ENCODE data around the gene LIMS2.
A peak's percentile ranks its signal among the peaks of the same experiment; 100 is the strongest.

LIMS2 gene

GRCh38 chr2:127649100-127649611, 26.2 kb downstream of the LIMS2 start:
- no peak overlapping the region for H4K8ac ChIP-seq (ENCODE audit: low read depth, low read length)
- H3K4me1 ChIP-seq (ENCODE audit: control insufficient read depth, low read depth, low read length), result no peaks in the 10 kb centered on the region
- no peak overlapping the region for H3K27ac ChIP-seq (ENCODE audit: low read depth, low read length)
- no peaks in the 10 kb centered on the region for H3K27me3 ChIP-seq (ENCODE audit: insufficient read depth, low read length, poor library complexity)
- H3K18ac ChIP-seq (ENCODE audit: low read length), result no peak overlapping the region
- no peak overlapping the region for H3K4me2 ChIP-seq (ENCODE audit: low read length)
- no peak overlapping the region for H2BK15ac ChIP-seq (replicated peaks; ENCODE audit: low read depth)
- 100% methylated on average over 1 of the region's 12 CpGs for WGBS (ENCODE audit: extremely low coverage, insufficient coverage, low lambda C conversion rate)
- H3K79me1 ChIP-seq (ENCODE audit: low read length), result no peaks in the 10 kb centered on the region
- no peaks in the 10 kb centered on the region for H3K79me2 ChIP-seq (ENCODE audit: control insufficient read depth, insufficient read depth, low read length)
- H3K4me3 ChIP-seq (ENCODE audit: low read length), result no peak overlapping the region
- no peak overlapping the region for H2BK120ac ChIP-seq (ENCODE audit: low read depth, low read length)
- H3K4ac ChIP-seq (ENCODE audit: low read depth, low read length), result no peak overlapping the region
- no peak overlapping the region for H3K23ac ChIP-seq (ENCODE audit: low read length)
- no peaks in the 10 kb centered on the region for H3K36me3 ChIP-seq (ENCODE audit: control insufficient read depth, insufficient read depth, low read length)
- no peak overlapping the region for H4K5ac ChIP-seq (ENCODE audit: low read length)
- H2AK5ac ChIP-seq (ENCODE audit: low read length), result no peak overlapping the region
- H2BK5ac ChIP-seq (ENCODE audit: low read length), result no peak overlapping the region
- peak overlapping the region; percentile 3 for H3K9ac ChIP-seq (ENCODE audit: low read length)
- DNase-seq, result no peak
- H3K56ac ChIP-seq (ENCODE audit: low read length), result peak overlapping the region; percentile 12

- Histone ChIP-seq H3K4ac (ENCODE audit: low read depth, low read length) (no peak overlapping the region), H3K56ac (ENCODE audit: low read length) (no peak overlapping the region), H3K27me3 (ENCODE audit: insufficient read depth, low read length, poor library complexity) (no peaks in the 10 kb centered on the region), H3K4me1 (ENCODE audit: control insufficient read depth, low read depth, low read length) (no peaks in the 10 kb centered on the region), H3K79me2 (ENCODE audit: control insufficient read depth, insufficient read depth, low read length) (no peaks in the 10 kb centered on the region), H2AK5ac (ENCODE audit: low read length) (no peak overlapping the region), H3K4me3 (ENCODE audit: low read length) (no peak overlapping the region), H3K9ac (ENCODE audit: low read length) (no peak overlapping the region), H3K18ac (ENCODE audit: low read length) (no peak overlapping the region), H2BK5ac (ENCODE audit: low read length) (no peak overlapping the region), H4K8ac (ENCODE audit: low read depth, low read length) (no peak overlapping the region), H2BK120ac (ENCODE audit: low read depth, low read length) (no peak overlapping the region), H3K27ac (ENCODE audit: low read depth, low read length) (no peak overlapping the region), H3K36me3 (ENCODE audit: control insufficient read depth, insufficient read depth, low read length) (no peaks in the 10 kb centered on the region), H3K23ac (ENCODE audit: low read length) (no peak overlapping the region), H4K5ac (ENCODE audit: low read length) (no peak overlapping the region), H3K4me2 (ENCODE audit: low read length) (no peak overlapping the region), H2BK15ac (replicated peaks; ENCODE audit: low read depth) (no peak overlapping the region), H3K79me1 (ENCODE audit: low read length) (no peaks in the 10 kb centered on the region)
- no CpG with 5 or more reads among the region's 6 CpGs for WGBS (ENCODE audit: extremely low coverage, insufficient coverage, low lambda C conversion rate)
- DNase-seq, result no peak
Observed at GRCh38 chr2:127648321-127648720, 27.0 kb downstream of the LIMS2 start.

GRCh38 chr2:127647242-127648190, 27.8 kb downstream of the LIMS2 start:
- no peak for DNase-seq
- Histone ChIP-seq H2BK120ac (ENCODE audit: low read depth, low read length) (no peak overlapping the region), H3K4me1 (ENCODE audit: control insufficient read depth, low read depth, low read length) (no peaks in the 10 kb centered on the region), H3K36me3 (ENCODE audit: control insufficient read depth, insufficient read depth, low read length) (no peaks in the 10 kb centered on the region), H3K27me3 (ENCODE audit: insufficient read depth, low read length, poor library complexity) (no peaks in the 10 kb centered on the region), H3K4ac (ENCODE audit: low read depth, low read length) (no peak overlapping the region), H3K56ac (ENCODE audit: low read length) (no peak overlapping the region), H2BK15ac (replicated peaks; ENCODE audit: low read depth) (no peak overlapping the region), H3K79me2 (ENCODE audit: control insufficient read depth, insufficient read depth, low read length) (no peaks in the 10 kb centered on the region), H3K79me1 (ENCODE audit: low read length) (no peaks in the 10 kb centered on the region), H3K23ac (ENCODE audit: low read length) (no peak overlapping the region), H3K4me3 (ENCODE audit: low read length) (no peak overlapping the region), H3K4me2 (ENCODE audit: low read length) (no peak overlapping the region), H2BK5ac (ENCODE audit: low read length) (no peak overlapping the region), H3K27ac (ENCODE audit: low read depth, low read length) (no peak overlapping the region), H3K18ac (ENCODE audit: low read length) (no peak overlapping the region), H4K8ac (ENCODE audit: low read depth, low read length) (no peak overlapping the region), H2AK5ac (ENCODE audit: low read length) (no peak overlapping the region), H3K9ac (ENCODE audit: low read length) (no peak overlapping the region), H4K5ac (ENCODE audit: low read length) (no peak overlapping the region)
- no CpG with 5 or more reads among the region's 16 CpGs for WGBS (ENCODE audit: extremely low coverage, insufficient coverage, low lambda C conversion rate)

GRCh38 chr2:127646487-127647241, 28.7 kb downstream of the LIMS2 start:
- Histone ChIP-seq H3K9ac (ENCODE audit: low read length) (no peak overlapping the region), H2BK5ac (ENCODE audit: low read length) (no peak overlapping the region), H4K5ac (ENCODE audit: low read length) (no peak overlapping the region), H2BK120ac (ENCODE audit: low read depth, low read length) (no peak overlapping the region), H3K36me3 (ENCODE audit: control insufficient read depth, insufficient read depth, low read length) (no peaks in the 10 kb centered on the region), H2AK5ac (ENCODE audit: low read length) (no peak overlapping the region), H4K8ac (ENCODE audit: low read depth, low read length) (no peak overlapping the region), H3K4me1 (ENCODE audit: control insufficient read depth, low read depth, low read length) (no peaks in the 10 kb centered on the region), H2BK15ac (replicated peaks; ENCODE audit: low read depth) (no peak overlapping the region), H3K56ac (ENCODE audit: low read length) (no peak overlapping the region), H3K27me3 (ENCODE audit: insufficient read depth, low read length, poor library complexity) (no peaks in the 10 kb centered on the region), H3K79me2 (ENCODE audit: control insufficient read depth, insufficient read depth, low read length) (no peaks in the 10 kb centered on the region), H3K18ac (ENCODE audit: low read length) (no peak overlapping the region), H3K4ac (ENCODE audit: low read depth, low read length) (no peak overlapping the region), H3K4me3 (ENCODE audit: low read length) (no peak overlapping the region), H3K4me2 (ENCODE audit: low read length) (no peak overlapping the region), H3K23ac (ENCODE audit: low read length) (no peak overlapping the region), H3K27ac (ENCODE audit: low read depth, low read length) (no peak overlapping the region), H3K79me1 (ENCODE audit: low read length) (no peaks in the 10 kb centered on the region)
- WGBS (ENCODE audit: extremely low coverage, insufficient coverage, low lambda C conversion rate), result no CpG with 5 or more reads among the region's 24 CpGs
- no peak for DNase-seq

- H3K27ac ChIP-seq (ENCODE audit: low read depth, low read length), result no peak within 1 kb of the TSS
- H3K79me2 ChIP-seq (ENCODE audit: control insufficient read depth, insufficient read depth, low read length), result no peaks in the 10 kb centered on the region
- no peak within 1 kb of the TSS for H2AK5ac ChIP-seq (ENCODE audit: low read length)
- no peak within 1 kb of the TSS for H2BK120ac ChIP-seq (ENCODE audit: low read depth, low read length)
- WGBS (ENCODE audit: extremely low coverage, insufficient coverage, low lambda C conversion rate), result no CpG with 5 or more reads among the region's 37 CpGs
- no peak within 1 kb of the TSS for H3K23ac ChIP-seq (ENCODE audit: low read length)
- no peaks in the 10 kb centered on the region for H3K36me3 ChIP-seq (ENCODE audit: control insufficient read depth, insufficient read depth, low read length)
- H3K4me3 ChIP-seq (ENCODE audit: low read length), result no peak within 1 kb of the TSS
- H4K5ac ChIP-seq (ENCODE audit: low read length), result no peak within 1 kb of the TSS
- H3K27me3 ChIP-seq (ENCODE audit: insufficient read depth, low read length, poor library complexity), result no peaks in the 10 kb centered on the region
- H3K18ac ChIP-seq (ENCODE audit: low read length), result no peak within 1 kb of the TSS
- no peak within 1 kb of the TSS for H3K56ac ChIP-seq (ENCODE audit: low read length)
- no peak within 1 kb of the TSS for H2BK15ac ChIP-seq (replicated peaks; ENCODE audit: low read depth)
- no peak within 1 kb of the TSS for H3K9ac ChIP-seq (ENCODE audit: low read length)
- no peak for DNase-seq
- no peaks in the 10 kb centered on the region for H3K79me1 ChIP-seq (ENCODE audit: low read length)
- no peak within 1 kb of the TSS for H3K4me2 ChIP-seq (ENCODE audit: low read length)
- H3K4me1 ChIP-seq (ENCODE audit: control insufficient read depth, low read depth, low read length), result no peaks in the 10 kb centered on the region
- H4K8ac ChIP-seq (ENCODE audit: low read depth, low read length), result no peak within 1 kb of the TSS
- H3K4ac ChIP-seq (ENCODE audit: low read depth, low read length), result no peak within 1 kb of the TSS
- no peak within 1 kb of the TSS for H2BK5ac ChIP-seq (ENCODE audit: low read length)
Observed at GRCh38 chr2:127645395-127646291, 29.7 kb downstream of the LIMS2 start, which contains the start of gene GPR17. Gene GPR17, plus strand, starts transcription at chr2:127646153. Its CDS starts 4,583 bp downstream, at chr2:127650736.
